GM10248 (cell line): ENCODE data around the gene CFAP43.
A peak's percentile ranks its signal among the peaks of the same experiment; 100 is the strongest.

Experiments
- CTCF ChIA-PET: fragments of 300-600 bp; sonication (Branson Sonifier 250); formaldehyde crosslinking; extraction: SDS; loops from one replicate; lab custom pipeline; 2021; ENCODE audit warnings: antibody characterized with exemption; lab: Yijun Ruan, JAX
- POLR2A ChIA-PET: fragments of 350-650 bp; sonication (Branson Sonifier 250); formaldehyde crosslinking; extraction: SDS; loops from one replicate; lab custom pipeline; 2020; ENCODE audit warnings: antibody characterized with exemption; lab: Yijun Ruan, JAX
- DNase-seq: peaks from one replicate; pipeline ENCODE4 v3.0.0; 2012; ENCODE audit errors: extremely low spot score
- CTCF ChIP-seq: IDR thresholded peaks from 2 replicates; pipeline ENCODE4 v1.5.1; 2012; ENCODE audit warnings: mild to moderate bottlenecking, low read depth; ENCODE audit errors: extremely low read depth, missing control alignments, control extremely low read depth

The CFAP43 gene

GRCh38 chr10:104088239-104088638 is 143.9 kb downstream of the CFAP43 start:
- POLR2A ChIA-PET: interaction anchor here (0.5 kb wide), 1 partner anchor 32 kb away, joined by 7 read pairs; no protein-coding TSS in a partner anchor
- DNase-seq: no peak
- no peak for TF ChIP-seq CTCF
- CTCF ChIA-PET: interaction anchor here (1.8 kb wide), 1 partner anchor 11 kb away, joined by 4 read pairs; no protein-coding TSS in a partner anchor

- CTCF ChIA-PET: no interaction called here
- no peak for TF ChIP-seq CTCF
- POLR2A ChIA-PET: no interaction called here
- DNase-seq: no peak
Observed at GRCh38 chr10:104085801-104086400, 146.3 kb downstream of the CFAP43 start, which contains the start of gene COL17A1. COL17A1 (minus strand) TSS chr10:104085880; CDS start chr10:104080673, 5,207 bp downstream.

- ChIA-PET POLR2A (no interaction called here), CTCF (interaction anchor here (0.9 to 1.3 kb wide), 2 partner anchors 10 to 197 kb away, joined by 3 to 4 read pairs; no protein-coding TSS in a partner anchor)
- no peak for TF ChIP-seq CTCF
- no peak for DNase-seq
Observed at GRCh38 chr10:104084482-104085142, 147.6 kb downstream of the CFAP43 start.

- CTCF ChIA-PET: interaction anchor here (0.8 to 1.4 kb wide), 6 partner anchors 9 to 369 kb away, joined by 3 to 5 read pairs (median 4); partner anchors contain the start of gene SFR1
- POLR2A ChIA-PET: no interaction called here
- DNase-seq: no peak
- TF ChIP-seq CTCF: no peak
Observed at GRCh38 chr10:104081998-104082397, 150.2 kb downstream of the CFAP43 start.

GRCh38 chr10:104080762-104081161 is 151.4 kb downstream of the CFAP43 start:
- ChIA-PET POLR2A (no interaction called here), CTCF (interaction anchor here (0.8 to 1.5 kb wide), 4 partner anchors 40 to 581 kb away, joined by 3 to 5 read pairs (median 3); no protein-coding TSS in a partner anchor)
- DNase-seq: no peak
- peak; percentile 35 for TF ChIP-seq CTCF
